GM19467 (cell line): Measurements from ENCODE around the gene NELFA.

Experiments
- ATAC-seq: cut with Tn5 transposase; IDR thresholded peaks from one replicate; pipeline ENCODE4 v1.9.1; 2021; ENCODE audit warnings: mild to moderate bottlenecking, moderate library complexity; ENCODE audit not compliant: unreplicated experiment

NELFA gene

DNA sequence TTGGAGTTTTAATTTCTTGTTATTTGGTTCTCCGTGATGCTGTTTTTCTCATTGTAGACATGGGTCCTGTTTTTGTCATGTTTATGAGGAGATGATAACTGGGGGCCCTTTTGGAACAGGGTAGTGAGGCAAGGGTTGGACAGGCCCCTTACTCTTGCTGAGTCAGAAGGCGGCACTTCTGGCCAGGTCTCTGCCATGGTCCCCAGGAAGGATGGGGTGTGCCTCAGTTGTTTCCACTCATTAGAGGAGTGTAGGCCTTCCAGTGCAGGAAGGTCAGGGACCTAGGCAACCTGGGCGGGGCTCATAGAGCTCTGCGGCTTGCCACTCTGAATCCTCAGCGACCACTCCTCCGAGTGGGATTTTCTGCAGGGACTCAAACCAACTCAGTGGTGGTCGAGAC lies 68.2 kb downstream of the NELFA start:
- no peak for ATAC-seq

DNA sequence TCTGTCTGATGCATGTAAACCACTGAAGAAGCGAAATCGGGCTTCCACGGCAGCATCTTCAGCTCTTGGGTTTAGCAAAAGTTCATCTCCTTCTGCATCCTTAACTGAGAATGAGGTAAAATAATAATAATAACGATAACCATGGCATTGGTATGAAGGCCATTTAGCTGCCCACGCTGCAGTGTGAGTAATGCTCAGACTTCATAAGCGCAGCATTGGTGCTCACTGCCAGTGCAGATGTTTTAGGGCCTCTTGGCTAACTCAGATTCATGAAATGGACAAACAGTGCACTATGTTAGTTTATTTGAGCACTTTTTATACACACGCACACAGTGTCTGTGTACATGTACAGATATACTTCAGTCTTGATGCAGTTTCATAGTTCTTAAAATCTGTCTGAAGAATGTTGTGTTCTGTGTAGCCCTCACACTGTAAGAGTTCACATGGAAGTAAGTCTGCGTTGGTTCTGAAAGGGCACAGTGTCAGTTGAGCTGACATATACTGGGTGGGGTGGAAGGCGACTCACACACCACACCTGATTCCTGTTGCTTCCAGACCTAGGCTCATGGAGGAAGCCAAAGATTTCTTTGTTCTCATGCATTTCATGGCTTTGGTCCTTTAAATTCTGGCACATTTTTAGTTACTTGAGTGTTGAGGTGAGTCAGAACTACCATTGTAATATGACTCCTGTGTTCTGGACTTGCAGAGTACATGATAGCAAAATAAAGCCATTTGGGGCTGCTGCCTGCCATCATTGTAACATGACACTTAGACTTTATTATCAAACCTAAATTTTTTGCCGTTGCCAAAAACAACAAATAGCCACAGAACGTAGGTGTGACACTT lies 68.9 kb downstream of the NELFA start:
- no peak for ATAC-seq

DNA sequence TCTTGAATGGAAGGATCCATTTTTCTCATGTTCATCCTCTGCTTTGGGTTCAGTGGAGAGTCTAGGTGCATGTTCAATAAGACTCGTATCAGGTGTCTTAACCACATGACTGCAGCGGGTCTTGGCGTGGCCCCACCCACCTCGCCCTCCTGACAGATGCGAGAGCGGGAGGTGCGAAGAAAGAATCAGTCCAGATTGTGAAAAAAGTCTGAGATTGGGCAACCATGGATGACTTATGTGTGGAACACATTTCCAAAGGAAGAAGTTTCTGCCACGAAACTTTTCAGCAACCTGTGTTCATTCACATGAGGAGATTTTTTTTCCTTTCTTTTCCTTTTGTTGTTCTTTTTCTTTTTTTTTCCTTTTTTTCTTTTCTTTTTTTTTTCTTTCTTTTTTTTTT lies 70.7 kb downstream of the NELFA start:
- no peak for ATAC-seq

DNA sequence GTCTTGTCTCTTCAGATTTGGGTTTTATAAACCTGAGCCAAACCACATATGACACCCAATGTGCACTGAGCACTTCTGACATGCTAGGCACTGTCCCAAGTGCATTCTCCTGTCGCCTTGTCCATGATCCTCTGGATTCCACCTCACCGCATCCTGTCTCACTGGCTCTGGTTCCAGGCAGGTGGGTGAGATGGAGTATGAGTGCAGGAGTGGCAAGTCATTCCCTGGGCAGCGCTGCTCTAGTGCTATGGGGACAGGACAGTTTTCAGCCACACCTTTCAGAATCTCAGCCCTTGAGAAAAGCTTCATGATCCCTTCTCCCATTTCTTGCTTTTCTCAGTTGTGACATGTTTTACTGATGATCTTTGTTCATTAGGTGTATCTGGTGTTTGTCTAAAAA lies 71.2 kb downstream of the NELFA start:
- no peak for ATAC-seq

DNA sequence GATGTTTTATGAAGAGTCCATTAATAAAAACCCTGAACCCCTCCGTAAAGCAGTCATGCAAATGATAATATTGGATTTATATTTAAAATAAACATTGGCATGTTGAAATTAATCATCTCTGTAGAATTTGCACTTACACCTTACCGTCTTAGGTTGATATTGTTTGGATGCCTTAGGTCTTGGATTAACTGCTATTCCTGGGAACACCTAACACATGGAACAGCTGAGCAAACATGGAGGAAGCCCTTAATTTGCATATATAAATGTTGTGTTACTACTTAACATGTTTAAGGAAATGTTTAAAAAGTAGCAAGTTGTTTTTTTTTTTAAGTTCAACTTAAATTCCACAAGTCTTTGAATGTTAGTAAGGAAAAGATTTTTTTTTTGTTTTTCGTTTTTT lies 75.1 kb downstream of the NELFA start:
- ATAC-seq = no peak

DNA sequence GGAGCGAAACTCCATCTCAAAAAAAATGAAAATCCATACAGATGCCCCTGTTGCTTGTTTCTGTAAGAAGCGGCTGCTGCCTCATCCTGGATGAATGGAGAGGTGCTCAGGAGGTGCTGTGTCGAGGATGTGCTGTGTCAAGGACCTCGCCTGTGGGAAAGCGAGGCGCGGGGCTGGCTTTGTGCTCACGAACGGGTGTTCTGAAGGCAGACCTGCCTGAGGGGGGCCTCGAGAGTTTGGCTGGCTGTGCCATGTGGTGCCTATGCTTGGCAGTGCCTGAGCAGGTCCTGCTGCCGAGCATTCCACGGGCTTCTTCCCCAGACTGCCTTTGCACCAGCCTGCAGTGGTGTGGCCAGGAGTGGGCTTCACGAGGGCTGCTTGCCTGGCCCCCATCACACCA lies 76.0 kb downstream of the NELFA start:
- ATAC-seq = no peak
